ENCODE results near the gene DTNBP1.

DTNBP1 gene

GRCh38 chr6:15662326-15663129 is at the start of gene DTNBP1:
TSS of gene DTNBP1 (minus strand) at chr6:15663028. CDS start at chr6:15662869, 159 bp downstream.
- DNase-seq (ENCODE audit: low read depth in 1 of 2, low spot score in 1 of 2) = peak; percentile 64 to 65

GRCh38 chr6:15709651-15710269 is 46.9 kb upstream of the DTNBP1 start:
- no peak for DNase-seq (ENCODE audit: low read depth in 1 of 2, low spot score in 1 of 2)

GRCh38 chr6:15708231-15708630 is 45.4 kb upstream of the DTNBP1 start:
- DNase-seq (ENCODE audit: low read depth in 1 of 2, low spot score in 1 of 2) = no peak

GRCh38 chr6:15705981-15706380 is 43.2 kb upstream of the DTNBP1 start:
- no peak for DNase-seq (ENCODE audit: low read depth in 1 of 2, low spot score in 1 of 2)

- no peak for DNase-seq (ENCODE audit: low read depth in 1 of 2, low spot score in 1 of 2)
Observed at GRCh38 chr6:15698471-15698870, 35.6 kb upstream of the DTNBP1 start.

- DNase-seq (ENCODE audit: low read depth in 1 of 2, low spot score in 1 of 2) = no peak
Observed at GRCh38 chr6:15697895-15698294, 35.1 kb upstream of the DTNBP1 start.

GRCh38 chr6:15691250-15691869 is 28.5 kb upstream of the DTNBP1 start:
- DNase-seq (ENCODE audit: low read depth in 1 of 2, low spot score in 1 of 2) = peak; percentile 42 to 78

GRCh38 chr6:15690510-15690909 is 27.7 kb upstream of the DTNBP1 start:
- DNase-seq (ENCODE audit: low read depth in 1 of 2, low spot score in 1 of 2) = no peak

GRCh38 chr6:15689586-15690482 is 27.0 kb upstream of the DTNBP1 start:
- no peak for DNase-seq (ENCODE audit: low read depth in 1 of 2, low spot score in 1 of 2)

- DNase-seq (ENCODE audit: low read depth in 1 of 2, low spot score in 1 of 2) = no peak
Observed at GRCh38 chr6:15685619-15686018, 22.8 kb upstream of the DTNBP1 start.

- DNase-seq (ENCODE audit: low read depth in 1 of 2, low spot score in 1 of 2) = no peak
Observed at GRCh38 chr6:15682965-15683822, 20.4 kb upstream of the DTNBP1 start.

- DNase-seq (ENCODE audit: low read depth in 1 of 2, low spot score in 1 of 2) = no peak
Observed at GRCh38 chr6:15681946-15682345, 19.1 kb upstream of the DTNBP1 start.

GRCh38 chr6:15678514-15678913 is 15.7 kb upstream of the DTNBP1 start:
- DNase-seq (ENCODE audit: low read depth in 1 of 2, low spot score in 1 of 2) = no peak

- no peak for DNase-seq (ENCODE audit: low read depth in 1 of 2, low spot score in 1 of 2)
Observed at GRCh38 chr6:15677822-15678221, 15.0 kb upstream of the DTNBP1 start.

GRCh38 chr6:15675536-15676220 is 12.8 kb upstream of the DTNBP1 start:
- no peak for DNase-seq (ENCODE audit: low read depth in 1 of 2, low spot score in 1 of 2)

- DNase-seq (ENCODE audit: low read depth in 1 of 2, low spot score in 1 of 2) = no peak
Observed at GRCh38 chr6:15674690-15675386, 12.0 kb upstream of the DTNBP1 start.

- no peak for DNase-seq (ENCODE audit: low read depth in 1 of 2, low spot score in 1 of 2)
Observed at GRCh38 chr6:15673666-15674065, 10.8 kb upstream of the DTNBP1 start.

- no peak for DNase-seq (ENCODE audit: low read depth in 1 of 2, low spot score in 1 of 2)
Observed at GRCh38 chr6:15672818-15673217, 10.0 kb upstream of the DTNBP1 start.

- DNase-seq (ENCODE audit: low read depth in 1 of 2, low spot score in 1 of 2) = no peak
Observed at GRCh38 chr6:15672291-15672690, 9.5 kb upstream of the DTNBP1 start.

Data from activated CD4-positive, alpha-beta T cell treated with anti-CD3 and anti-CD28 coated beads, Interleukin-2, amount 50 U/mL, for 24 hours (primary cell).